HG03175 (cell line): ENCODE results near the gene NLRP8.
"Not testable (repeated sequence)": the region's sequence is repeated elsewhere in the genome, so short reads cannot be mapped to it uniquely, and the experiment has no call there.

Source experiments
- ATAC-seq: cut with Tn5 transposase; IDR thresholded peaks from one replicate; pipeline ENCODE4 v1.9.1; 2021; ENCODE audit warnings: mild to moderate bottlenecking, moderate library complexity; ENCODE audit not compliant: unreplicated experiment

Gene NLRP8

DNA sequence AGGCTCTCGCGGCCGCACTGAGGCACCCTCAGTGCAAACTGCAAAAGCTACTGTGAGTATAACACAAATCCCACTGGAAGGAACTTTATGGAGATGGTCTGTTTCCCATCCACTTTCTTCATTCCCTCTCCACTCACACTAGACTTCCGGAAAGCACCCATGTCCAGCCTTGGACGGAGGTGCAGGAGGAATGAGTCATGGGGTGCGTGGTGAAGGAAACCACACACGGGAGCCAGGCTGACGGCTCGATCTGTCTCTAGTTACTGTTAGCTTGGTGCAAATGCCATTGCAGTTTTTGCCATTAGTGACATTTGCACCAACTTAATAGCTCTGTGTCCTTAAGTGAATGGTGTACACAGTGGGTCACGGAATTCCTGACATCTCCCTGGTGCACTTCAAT lies 14.6 kb downstream of the NLRP8 start:
- no peak for ATAC-seq

- ATAC-seq: no peak
These were observed 26.4 kb downstream of the NLRP8 start for GRCh38 chr19:55973982-55974381.

DNA sequence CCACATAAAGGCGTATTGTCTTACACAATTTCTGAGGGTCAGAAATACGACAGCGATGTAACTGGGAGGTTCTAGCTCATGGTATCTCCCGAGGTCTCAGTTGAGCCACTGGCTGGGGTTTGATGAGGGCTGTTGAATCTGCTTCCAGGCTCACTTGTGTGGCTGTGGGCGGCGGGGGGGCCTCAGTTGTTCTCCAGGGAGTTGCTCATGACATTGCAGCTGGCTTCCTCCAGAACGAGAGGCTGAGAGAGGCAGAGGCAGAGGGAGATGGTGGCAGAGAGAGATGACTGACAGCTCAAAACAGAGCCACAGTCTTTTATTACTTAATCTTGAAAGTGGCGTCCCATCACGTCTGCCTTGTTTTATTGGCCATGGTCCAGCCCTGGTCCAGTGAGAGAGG lies 32.8 kb downstream of the NLRP8 start:
- no peak for ATAC-seq

DNA sequence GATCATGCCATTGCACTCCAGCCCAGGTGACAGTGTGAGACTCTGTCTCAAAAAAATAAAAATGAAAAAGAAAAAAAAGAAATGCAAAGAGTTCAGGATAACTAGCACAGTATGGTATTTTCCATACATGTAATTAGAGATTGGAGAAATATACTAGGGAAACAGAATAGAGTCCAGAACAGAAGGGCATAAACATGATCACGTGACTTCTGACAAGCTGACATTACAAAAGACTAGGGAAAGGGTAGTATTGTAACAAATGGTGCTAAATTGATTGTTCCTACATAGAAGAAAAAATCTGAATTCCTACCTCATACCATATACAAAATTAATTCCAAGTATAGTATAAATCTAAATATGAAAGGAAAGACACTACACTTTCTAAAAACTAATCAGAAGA lies 37.6 kb downstream of the NLRP8 start:
- ATAC-seq: no peak

GRCh38 chr19:55986487-55986886 lies 38.9 kb downstream of the NLRP8 start, which contains the start of gene NLRP5:
Gene NLRP5, plus strand, starts transcription at chr19:55986775.
- ATAC-seq: no peak

DNA sequence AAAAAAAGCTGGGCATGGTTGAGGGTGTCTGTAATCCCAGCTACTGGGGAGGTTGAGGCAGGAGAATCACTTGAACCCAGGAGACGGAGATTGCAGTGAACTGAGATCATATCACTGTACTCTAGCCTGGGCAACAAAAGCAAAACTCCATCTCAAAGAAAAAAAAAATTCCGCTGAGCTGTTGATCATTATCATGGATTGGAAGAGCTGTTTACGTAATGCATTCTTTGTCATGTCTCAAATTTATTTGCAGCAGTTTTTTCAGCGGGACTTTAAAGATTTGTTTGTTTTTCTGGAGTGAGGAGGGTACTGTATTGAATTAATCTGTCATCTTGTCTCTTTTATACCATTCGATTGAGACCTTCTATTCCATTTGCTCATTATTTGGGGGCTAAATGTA lies 43.2 kb downstream of the NLRP8 start:
- ATAC-seq: no peak

DNA sequence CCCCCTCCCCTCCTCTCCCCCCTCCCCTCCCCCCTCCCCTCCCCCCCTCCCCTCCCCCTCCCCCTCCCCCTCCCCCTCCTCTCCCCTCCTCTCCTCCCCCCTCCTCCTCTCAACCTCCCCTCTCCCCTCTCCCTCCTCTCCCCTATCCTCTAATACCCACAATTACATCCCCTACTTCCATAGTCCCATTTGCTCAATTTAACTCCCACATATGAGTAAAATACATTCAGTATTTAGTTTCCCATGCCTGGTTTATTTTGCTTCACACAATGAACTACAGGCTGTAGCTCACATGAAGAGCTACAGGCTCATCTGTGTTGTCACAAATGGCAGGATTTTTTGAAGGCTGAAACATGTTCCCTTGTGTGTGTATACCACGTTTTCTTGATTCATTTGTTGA lies 45.9 kb downstream of the NLRP8 start:
- no peak for ATAC-seq

- no peak for ATAC-seq
These were observed 67.1 kb downstream of the NLRP8 start for GRCh38 chr19:56014765-56015164.

GRCh38 chr19:56015756-56016155 lies 68.1 kb downstream of the NLRP8 start:
- ATAC-seq: no peak

GRCh38 chr19:56019325-56019724 lies 71.7 kb downstream of the NLRP8 start:
- ATAC-seq: not testable (repeated sequence)

DNA sequence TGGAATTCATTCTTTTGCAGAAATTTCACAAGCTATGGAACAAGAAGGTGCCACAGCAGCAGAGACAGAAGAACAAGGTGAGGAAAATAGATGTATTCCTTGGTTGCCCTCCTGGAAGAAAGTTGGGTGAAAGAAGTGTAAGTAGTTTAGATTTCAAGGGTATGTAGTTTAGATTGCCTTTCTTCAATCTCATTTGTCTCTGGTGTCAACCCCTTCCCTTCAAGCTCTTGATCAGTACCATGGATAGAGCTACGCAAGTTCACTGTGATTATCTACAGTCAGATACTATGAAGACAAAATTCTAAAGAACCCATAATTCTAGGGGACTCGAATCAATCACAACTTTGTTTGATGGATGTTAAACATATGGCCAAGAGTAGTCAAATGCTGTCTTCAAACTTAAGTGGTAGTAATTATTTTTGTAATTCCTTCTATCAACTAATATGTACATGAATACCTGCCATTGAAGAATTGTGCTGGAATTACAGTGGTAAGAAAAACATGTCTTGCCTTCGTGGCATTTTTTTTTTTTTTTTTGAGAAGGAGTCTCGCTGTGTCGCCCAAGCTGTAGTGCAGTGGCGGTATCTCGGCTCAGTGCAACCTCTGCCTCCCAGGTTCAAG lies 72.8 kb downstream of the NLRP8 start:
- ATAC-seq: not testable (repeated sequence)

DNA sequence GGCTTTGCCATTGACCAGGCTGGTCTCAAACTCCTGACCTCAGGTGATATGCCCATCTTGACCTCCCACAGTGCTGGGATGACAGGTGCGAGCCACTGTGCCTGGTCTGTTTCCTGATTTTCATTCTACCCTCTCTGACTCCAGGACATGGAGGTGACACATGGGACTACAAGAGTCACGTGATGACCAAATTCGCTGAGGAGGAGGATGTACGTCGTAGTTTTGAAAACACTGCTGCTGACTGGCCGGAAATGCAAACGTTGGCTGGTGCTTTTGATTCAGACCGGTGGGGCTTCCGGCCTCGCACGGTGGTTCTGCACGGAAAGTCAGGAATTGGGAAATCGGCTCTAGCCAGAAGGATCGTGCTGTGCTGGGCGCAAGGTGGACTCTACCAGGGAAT lies 79.1 kb downstream of the NLRP8 start:
- ATAC-seq: no peak
